GM13977 (cell line): ENCODE data around the gene CALHM4.

Experiments used
- DNase-seq: peaks from one replicate; pipeline ENCODE4 v3.0.0; 2012; ENCODE audit warnings: low spot score
- CTCF ChIP-seq: IDR thresholded peaks from 2 replicates; pipeline ENCODE4 v1.5.1; 2012; ENCODE audit warnings: mild to moderate bottlenecking, control low read depth; ENCODE audit not compliant: insufficient read depth; ENCODE audit errors: extremely low read depth, missing control alignments
- in situ Hi-C: fragments of 300-500 bp; cut with MboI; formaldehyde crosslinking; loops from one replicate; pipeline ENCODE4 v1.12.0; 2022; ENCODE audit warnings: low sequenced_read_pairs, low pct_unique_long_range_greater_than_20kb, mixed read lengths, inconsistent platforms; ENCODE audit not compliant: unreplicated experiment

Gene CALHM4

DNA sequence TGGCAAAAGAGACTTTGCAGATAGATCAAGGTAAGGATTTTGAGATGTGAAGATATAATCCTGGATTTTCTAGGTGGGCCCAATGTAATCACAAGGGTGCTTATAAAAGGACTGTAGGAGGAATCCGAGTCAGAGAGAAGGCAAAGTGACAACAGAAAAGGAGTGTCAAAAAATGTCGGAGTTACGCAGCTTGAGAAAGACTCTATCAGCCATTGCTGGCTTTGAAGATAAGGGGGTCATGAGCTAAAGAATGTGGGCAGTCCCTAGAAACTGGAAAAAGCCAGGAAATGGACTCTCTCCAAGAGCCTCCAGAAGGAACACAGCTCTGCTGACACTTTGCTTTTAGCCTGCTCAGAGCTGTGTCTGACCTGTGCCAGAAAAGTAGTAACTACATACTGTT is 9.1 kb downstream of the CALHM4 start:
- DNase-seq, result no peak
- in situ Hi-C loops, result loop anchor here (10.0 kb wide), 1 partner anchor 298 kb away; no protein-coding TSS in a partner anchor
- TF ChIP-seq CTCF, result no peak

GRCh38 chr6:116563830-116564229 is 10.3 kb downstream of the CALHM4 start:
- no peak for DNase-seq
- TF ChIP-seq CTCF, result no peak
- in situ Hi-C loops, result loop anchor here (10.0 kb wide), 1 partner anchor 299 kb away; no protein-coding TSS in a partner anchor

DNA sequence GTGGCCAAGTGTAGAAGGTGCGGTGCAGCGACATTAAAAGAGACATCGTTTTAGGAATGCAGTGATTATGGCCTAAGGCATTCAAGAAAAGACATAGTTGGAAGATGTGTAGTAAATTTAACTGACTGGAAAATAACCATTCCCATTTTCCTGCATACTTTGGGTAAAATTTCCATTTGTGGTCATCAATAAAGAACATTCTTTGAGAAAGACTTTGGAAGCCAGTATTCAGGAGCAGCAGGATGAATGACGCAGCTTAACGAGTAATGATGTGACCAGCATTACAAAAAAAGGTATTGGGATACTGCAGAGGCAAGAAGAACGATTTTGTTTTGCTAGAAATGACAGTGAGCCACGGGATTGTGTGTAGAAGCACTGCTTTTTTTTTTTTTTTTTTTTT is 10.8 kb downstream of the CALHM4 start:
- DNase-seq, result no peak
- in situ Hi-C loops, result loop anchor here (10.0 kb wide), 1 partner anchor 300 kb away; no protein-coding TSS in a partner anchor
- TF ChIP-seq CTCF, result no peak

- in situ Hi-C loops, result loop anchor here (10.0 kb wide), 1 partner anchor 300 kb away; no protein-coding TSS in a partner anchor
- no peak for DNase-seq
Observed at GRCh38 chr6:116564921-116565872, 11.6 kb downstream of the CALHM4 start.

DNA sequence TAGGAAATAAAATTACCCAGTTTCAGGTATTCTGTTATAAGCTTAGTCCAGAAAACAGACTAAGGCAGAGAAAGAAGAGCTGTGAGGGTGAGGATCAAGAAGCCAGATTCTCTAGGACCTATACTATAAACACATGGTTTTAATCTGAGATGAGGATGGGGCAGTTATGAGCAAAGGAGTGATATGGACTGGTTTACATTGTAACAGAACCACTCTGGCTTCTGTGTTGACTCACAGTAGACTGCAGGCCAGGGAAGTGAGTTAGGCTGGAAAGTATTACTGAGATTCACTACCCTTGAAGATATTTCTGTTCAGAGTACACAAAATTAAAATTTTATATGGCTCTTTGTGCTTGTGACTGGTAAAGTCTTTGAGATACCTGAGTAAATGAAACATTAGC is 14.6 kb downstream of the CALHM4 start:
- in situ Hi-C loops, result loop anchor here (10.0 kb wide), 1 partner anchor 303 kb away; no protein-coding TSS in a partner anchor
- TF ChIP-seq CTCF, result no peak
- DNase-seq, result no peak

More at GRCh38 chr6:116564921-116565872, 11.6 kb downstream of the CALHM4 start:
- no peak for TF ChIP-seq CTCF

- no peak for DNase-seq
- in situ Hi-C loops, result loop anchor here (10.0 kb wide), 1 partner anchor 304 kb away; no protein-coding TSS in a partner anchor
- TF ChIP-seq CTCF, result no peak
Observed at GRCh38 chr6:116568821-116569755, 15.5 kb downstream of the CALHM4 start.
